B cell (primary cell): ENCODE results near the gene ZNF407.

Source experiments
- CTCF ChIP-seq: fragments of 200-600 bp; IDR thresholded peaks from one replicate; pipeline ENCODE4 v1.8.0; 2022; ENCODE audit warnings: antibody characterized with exemption, mild to moderate bottlenecking
- EZH2 ChIP-seq: IDR thresholded peaks from 2 replicates; pipeline ENCODE4 v1.6.1; 2012; ENCODE audit warnings: borderline replicate concordance, low read depth, mild to moderate bottlenecking, moderate library complexity, low read length; ENCODE audit not compliant: insufficient read depth, poor library complexity, severe bottlenecking

- TF ChIP-seq CTCF (no peak), EZH2 (no peak)
Measured at GRCh38 chr18:75112186-75113096, 514.8 kb downstream of the ZNF407 start.
